CD4-positive, alpha-beta T cell treated with Interleukin-2 at 100 ng/mL for 4 hours (primary cell): ENCODE measurements around the gene TRIM64C.
"Not testable (repeated sequence)": the region's sequence is repeated elsewhere in the genome, so short reads cannot be mapped to it uniquely, and the experiment has no call there.

Source experiments
- DNase-seq: peaks from one replicate; pipeline ENCODE4 v3.0.0-alpha.2; 2020; ENCODE audit warnings: low spot score

TRIM64C gene, protein sequence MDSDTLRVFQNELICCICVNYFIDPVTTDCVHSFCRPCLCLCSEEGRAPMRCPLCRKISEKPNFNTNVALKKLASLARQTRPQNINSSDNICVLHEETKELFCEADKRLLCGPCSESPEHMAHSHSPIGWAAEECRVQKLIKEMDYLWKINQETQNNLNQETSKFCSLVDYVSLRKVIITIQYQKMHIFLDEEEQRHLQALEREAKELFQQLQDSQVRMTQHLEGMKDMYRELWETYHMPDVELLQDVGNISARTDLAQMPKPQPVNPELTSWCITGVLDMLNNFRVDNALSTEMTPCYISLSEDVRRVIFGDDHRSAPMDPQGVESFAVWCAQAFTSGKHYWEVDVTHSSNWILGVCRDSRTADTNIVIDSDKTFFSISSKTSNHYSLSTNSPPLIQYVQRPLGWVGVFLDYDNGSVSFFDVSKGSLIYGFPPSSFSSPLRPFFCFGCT

DNA sequence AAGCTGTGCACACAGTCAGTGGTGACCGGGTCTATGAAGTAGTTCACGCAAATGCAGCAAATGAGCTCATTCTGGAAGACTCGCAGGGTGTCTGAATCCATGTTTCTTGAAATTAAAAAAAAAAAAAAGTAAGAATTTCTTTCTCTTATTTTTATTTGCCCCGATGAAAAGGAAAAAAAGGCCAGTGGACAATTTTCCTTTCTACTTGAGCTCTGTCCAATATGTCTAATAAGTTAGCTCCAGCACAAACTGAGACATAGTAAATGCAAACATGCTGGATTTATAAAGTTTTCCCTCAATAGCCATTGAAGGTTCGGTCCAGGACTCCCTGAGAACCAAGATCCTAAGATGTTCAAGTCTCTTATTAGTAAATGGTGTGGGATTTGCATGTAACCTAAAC lies at the start of gene TRIM64C:
TRIM64C (minus strand) TSS at position 101 of the 400 bp plus-strand sequence; CDS start at position 101, 0 bp downstream.
- DNase-seq, result not testable (repeated sequence)

DNA sequence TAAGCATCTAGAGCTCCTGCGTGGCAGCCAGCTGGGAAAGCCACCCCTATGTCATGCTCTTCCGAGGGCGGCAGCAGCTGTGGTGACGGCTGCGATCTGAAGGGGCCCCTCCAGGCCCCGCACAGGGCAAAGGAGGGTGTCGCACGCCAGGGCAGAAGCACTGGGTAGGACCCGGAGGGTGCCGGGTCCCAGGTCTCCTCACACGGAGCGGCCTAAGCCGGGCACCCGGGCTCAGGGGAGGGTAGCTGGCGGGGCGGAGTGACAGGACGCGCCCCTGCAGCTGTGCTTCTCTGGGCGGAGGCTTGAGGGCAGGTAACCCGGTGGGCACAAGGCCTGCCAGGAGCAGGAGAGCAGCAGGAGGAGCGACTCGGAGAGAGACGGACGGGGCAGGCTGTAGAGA lies 43.4 kb upstream of the TRIM64C start:
- DNase-seq, result not testable (repeated sequence)

DNA sequence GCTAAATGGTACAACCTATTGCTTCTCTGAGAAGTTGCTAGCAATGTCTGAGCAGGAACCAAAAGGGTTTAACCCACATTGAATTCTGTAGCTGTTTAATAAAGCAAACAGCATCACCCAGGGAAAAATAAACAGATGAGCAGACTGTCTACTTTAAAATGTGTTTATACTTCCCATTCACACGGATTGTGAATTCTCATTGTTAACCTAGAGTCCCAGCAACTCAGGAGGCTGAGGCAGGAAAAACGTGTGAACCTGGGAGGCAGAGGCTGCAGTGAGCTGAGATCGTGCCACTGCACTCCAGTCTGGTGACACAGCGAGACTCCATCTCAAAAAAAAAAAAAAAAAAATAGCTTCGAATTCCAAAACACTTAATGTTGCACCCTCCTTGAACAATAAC lies 11.0 kb upstream of the TRIM64C start:
- not testable (repeated sequence) for DNase-seq

DNA sequence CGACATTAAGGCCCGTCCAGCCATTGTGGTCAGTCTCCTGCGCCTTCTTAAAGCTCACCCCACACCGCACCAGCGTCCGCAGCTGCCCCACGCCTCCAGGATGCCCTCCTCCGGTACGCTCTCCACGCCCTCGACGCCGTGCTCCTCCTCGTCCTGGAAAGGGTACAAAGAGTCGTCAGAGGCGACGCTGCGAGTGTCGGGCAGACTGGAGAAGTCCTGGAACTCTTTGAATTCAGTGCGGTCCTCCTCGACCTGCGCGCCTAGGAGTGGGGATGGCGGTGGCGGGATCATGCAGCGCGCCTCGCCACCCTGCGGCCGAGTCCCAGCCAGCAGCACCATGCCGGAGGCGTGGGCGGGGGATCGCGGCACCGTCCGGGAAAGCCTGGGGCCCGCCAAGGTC lies 9.1 kb downstream of the TRIM64C start:
- not testable (repeated sequence) for DNase-seq

DNA sequence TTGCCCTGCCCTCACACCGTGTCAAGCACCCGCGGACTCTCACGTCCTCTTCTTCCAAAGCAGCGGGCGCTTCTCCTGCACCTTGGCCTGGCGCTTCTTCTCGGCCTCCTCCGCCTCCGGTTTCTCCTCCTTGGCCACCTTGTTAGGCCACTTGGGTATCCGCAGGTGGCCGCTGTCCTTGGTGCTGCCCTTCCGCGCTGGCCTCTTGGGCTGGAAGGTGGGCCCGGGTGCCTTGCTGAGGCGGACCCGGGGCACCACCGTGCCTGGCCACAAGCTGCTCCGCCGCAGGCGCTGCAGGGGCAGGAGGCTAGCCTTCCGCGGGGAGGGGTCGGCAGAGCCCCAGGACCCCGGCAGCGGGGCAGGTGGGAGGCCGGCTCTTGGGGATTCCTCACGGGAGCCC lies 10.7 kb downstream of the TRIM64C start:
- not testable (repeated sequence) for DNase-seq

DNA sequence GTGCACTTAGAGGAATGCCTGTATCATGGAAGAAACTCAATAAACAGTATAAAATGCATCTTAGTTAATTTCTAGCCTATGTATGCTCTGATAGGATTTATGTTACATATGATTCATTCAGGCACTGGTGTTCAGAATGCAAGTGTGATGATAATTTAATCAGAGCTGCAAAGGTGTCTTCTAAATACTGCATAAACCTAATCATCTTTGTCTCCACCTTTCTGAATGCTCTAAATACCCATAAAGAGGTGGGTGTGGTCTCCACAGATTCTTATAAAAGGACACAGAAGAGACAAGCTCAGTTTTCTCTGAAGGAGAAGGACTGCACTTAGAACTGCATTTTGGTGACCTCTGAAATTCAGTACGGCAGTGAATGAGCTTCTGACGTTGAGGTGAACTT lies 30.4 kb downstream of the TRIM64C start, which contains the start of gene TRIM49B:
TRIM49B (plus strand) TSS at position 301 of the 400 bp plus-strand sequence. CDS start 2,777 bp downstream, outside the sequence.
- DNase-seq, result not testable (repeated sequence)
